NCI-H1436 treated with DMSO at 0.1 percent for 48 hours (cell line): ENCODE results near the gene USH2A.

Experiments
- DNase-seq: peaks from one replicate; lab custom pipeline; 2025; lab: John Stamatoyannopoulos, UW

The USH2A gene

GRCh38 chr1:216123446-216124191, 299.6 kb downstream of the USH2A start:
- no peak for DNase-seq

GRCh38 chr1:216119600-216119999, 303.6 kb downstream of the USH2A start:
- DNase-seq, result no peak

- no peak for DNase-seq
These were observed 309.1 kb downstream of the USH2A start for GRCh38 chr1:216114180-216114579.

DNA sequence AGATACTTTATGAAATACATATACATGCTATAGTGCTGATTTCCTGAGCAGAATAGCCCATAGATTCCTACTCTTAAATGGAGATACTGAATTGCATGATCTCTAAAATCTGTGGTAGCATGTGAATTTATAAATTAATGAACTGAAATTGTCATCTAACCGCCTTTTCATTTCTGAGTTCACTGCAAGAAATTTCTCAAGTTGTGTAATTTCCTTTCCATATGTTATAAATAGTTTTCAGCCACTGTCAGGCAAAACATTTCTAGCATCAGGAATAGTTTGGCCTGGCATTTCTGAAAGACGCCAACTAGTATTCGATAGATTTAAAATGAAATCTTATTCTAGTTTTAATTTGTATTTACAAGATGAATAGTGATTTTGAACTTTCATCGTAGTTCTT, 310.1 kb downstream of the USH2A start:
- no peak for DNase-seq

- DNase-seq, result no peak
These were observed 311.4 kb downstream of the USH2A start for GRCh38 chr1:216111842-216112241.

- DNase-seq, result no peak
These were observed 327.8 kb downstream of the USH2A start for GRCh38 chr1:216095400-216095799.

- no peak for DNase-seq
These were observed 332.7 kb downstream of the USH2A start for GRCh38 chr1:216090556-216090955.

DNA sequence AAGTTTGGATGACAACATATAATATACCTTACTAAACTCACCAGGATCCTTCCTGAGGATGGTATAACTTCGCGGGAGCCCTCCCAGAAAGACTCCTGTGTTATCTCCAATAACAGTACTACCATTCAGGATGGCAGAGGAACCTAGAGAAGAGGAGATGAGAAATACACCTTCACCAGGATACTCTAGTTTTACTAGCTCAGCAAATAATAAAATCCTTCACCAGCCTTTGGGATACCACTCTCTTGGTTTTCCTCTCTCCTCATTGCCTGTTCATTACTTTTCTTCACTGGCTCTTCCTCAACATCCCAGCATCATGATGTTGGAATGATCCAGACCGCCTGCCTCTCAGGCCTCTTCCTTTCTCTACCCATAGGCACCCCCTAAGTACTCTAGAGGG, 336.6 kb downstream of the USH2A start:
- DNase-seq, result no peak

GRCh38 chr1:216081445-216081844, 341.8 kb downstream of the USH2A start:
- DNase-seq, result no peak

- DNase-seq, result no peak
These were observed 346.5 kb downstream of the USH2A start for GRCh38 chr1:216076751-216077150.

DNA sequence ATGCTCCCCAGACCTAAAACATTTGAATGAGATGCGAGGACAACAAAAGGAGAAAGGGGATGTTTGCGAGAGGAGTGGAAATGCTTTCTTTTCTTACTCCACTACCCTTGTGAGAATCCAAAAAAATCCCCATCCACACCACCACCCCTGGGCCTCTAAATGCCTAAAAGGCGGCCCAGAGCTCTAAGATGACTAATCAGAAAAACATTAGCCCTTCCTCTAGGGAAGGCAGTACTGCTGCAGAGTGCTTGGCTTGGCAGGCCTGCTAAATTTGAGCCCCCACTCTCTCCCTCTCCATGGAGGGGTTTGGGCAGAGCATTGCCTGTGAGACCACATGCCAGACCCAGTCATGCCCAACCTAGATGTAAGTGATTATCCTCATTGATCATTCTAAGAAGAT, 347.9 kb downstream of the USH2A start:
- no peak for DNase-seq

DNA sequence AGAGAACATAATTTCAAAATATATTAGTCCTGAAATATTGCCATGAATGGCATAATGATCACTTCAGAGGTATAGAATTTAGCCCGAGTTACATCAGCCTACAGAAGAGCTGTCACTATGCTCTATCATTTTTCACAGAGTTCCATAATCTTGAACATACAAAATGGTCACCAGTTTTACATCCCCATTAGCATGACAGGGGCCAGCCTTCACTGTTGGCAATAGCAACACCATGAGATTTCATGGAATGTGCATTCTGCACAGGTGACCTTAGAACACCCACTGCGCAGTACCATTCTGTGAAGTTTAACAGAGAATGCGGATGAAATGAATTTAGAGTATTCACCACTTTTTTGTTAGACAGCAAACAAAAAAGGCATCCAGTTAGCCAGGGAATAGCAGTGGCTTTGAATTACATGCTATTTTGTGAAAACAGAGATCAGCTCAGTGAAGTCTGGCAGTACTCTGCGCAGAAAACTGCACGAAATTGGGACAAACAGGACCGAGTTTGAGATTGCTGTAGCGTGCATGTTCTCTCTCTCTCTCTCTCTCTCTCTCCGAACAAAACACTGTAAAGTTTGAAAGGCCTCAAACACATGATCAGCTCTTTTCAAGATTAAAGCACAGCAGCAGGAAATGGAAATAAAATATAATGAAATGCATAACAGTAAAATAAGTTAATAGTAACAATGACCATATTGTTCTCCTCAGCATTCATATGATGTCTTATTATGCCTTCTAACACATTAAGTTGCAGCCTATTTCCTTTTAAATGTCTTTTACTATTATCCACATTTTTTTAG, 349.3 kb downstream of the USH2A start:
- no peak for DNase-seq

GRCh38 chr1:216071262-216071661, 352.0 kb downstream of the USH2A start:
- DNase-seq, result no peak

DNA sequence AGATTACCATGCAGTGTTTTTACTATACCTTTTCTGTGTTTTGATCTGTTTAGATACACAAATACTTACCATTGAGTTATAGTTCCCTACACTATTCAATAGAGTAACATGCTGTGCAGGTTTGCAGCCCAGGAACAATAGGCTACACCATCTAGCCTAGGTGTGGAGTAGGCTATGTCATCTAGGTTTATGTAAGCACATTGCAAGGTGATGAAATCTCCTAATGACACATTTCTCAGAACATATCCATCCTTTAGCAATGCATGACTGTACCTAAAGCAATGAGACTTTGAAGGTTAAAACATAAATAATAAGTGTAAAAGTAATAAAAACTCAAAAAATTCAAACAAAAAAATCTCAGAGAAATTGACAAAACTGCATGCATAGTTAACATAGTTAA, 358.6 kb downstream of the USH2A start:
- DNase-seq, result no peak

DNA sequence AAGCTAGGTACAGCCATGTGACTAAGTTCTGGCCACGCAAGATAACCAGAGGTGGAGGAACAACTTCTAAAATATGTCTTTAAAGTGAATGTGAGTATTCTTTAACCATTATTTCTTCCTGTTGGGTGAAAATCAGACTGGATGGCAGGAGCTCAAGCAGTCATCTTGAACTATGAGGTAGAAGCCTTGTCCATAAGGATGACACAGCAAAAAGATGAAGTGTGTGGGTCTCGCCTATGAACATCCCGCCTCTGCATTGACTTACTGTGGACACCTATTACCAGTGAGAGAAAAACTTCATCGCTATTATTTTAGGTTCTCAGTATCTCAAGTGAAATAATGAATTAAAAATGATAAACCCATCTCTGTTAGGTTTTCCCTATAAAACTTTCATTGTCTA, 365.3 kb downstream of the USH2A start:
- DNase-seq, result no peak

GRCh38 chr1:216057063-216057462, 366.2 kb downstream of the USH2A start:
- no peak for DNase-seq

DNA sequence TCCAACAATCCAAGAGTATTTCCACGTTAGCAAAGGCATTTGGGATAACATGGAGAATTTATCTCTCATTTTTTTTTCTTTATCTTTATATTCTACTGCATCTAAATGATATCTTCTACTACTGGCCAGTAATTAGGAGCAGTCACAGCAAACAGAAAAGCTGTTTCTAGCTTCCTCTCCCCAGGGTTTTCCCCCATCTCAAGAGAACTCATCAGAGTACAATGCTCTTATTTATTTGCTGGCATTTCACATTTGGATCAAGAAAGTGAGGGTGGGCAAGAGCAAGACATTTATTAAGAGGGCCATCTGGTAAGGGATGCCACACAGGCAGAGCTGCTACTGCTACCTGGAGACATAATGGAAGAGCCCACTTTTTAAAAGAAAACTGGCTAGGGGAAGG, 368.2 kb downstream of the USH2A start:
- DNase-seq, result no peak

DNA sequence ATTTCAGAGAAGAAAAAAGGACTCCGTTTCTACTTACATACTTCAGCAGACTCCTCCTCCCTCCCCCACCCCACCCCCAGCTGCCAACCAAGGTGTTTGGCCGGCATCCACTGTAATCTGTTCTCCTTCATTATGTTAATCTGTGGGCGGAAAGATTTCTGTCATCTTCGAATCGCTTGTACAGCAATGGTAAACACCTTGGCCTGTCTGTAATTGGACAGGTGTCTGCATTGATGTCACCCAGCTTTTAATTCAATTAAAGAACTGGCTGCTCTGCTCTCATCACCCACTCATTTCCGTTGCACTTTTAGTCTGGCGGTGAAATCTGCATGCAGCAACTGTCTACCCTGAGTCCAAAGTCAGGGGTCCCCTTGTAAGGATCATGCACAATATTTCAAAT, 368.6 kb downstream of the USH2A start:
- DNase-seq, result peak; percentile 89

GRCh38 chr1:216051071-216051470, 372.2 kb downstream of the USH2A start:
- DNase-seq, result no peak

GRCh38 chr1:216049741-216050430, 373.4 kb downstream of the USH2A start:
- DNase-seq, result no peak

- no peak for DNase-seq
These were observed 375.3 kb downstream of the USH2A start for GRCh38 chr1:216047811-216048572.

- no peak for DNase-seq
These were observed 376.9 kb downstream of the USH2A start for GRCh38 chr1:216046336-216046735.
